GM12873 (cell line): ENCODE data around the gene ITFG2.

ENCODE experiments used
- CTCF ChIP-seq: IDR thresholded peaks from 2 replicates; pipeline ENCODE4 v1.5.1; 2012; ENCODE audit warnings: low read depth, mild to moderate bottlenecking, moderate library complexity, low read length, control low read depth; ENCODE audit not compliant: insufficient read depth; ENCODE audit errors: missing control alignments

Gene ITFG2

GRCh38 chr12:2812290-2813213 is at the start of gene ITFG2:
Gene ITFG2 (plus strand): TSS chr12:2812668. CDS start chr12:2812761, 93 bp downstream.
- peak; percentile 3 for TF ChIP-seq CTCF

GRCh38 chr12:2764398-2764797 is 48.1 kb upstream of the ITFG2 start:
- no peak for TF ChIP-seq CTCF

- TF ChIP-seq CTCF: no peak
Observed at GRCh38 chr12:2765052-2765451, 47.4 kb upstream of the ITFG2 start.

GRCh38 chr12:2765608-2766007 is 46.9 kb upstream of the ITFG2 start:
- TF ChIP-seq CTCF: no peak

GRCh38 chr12:2768224-2768961 is 44.1 kb upstream of the ITFG2 start:
- no peak for TF ChIP-seq CTCF

- no peak for TF ChIP-seq CTCF
Observed at GRCh38 chr12:2769866-2770533, 42.5 kb upstream of the ITFG2 start.

- no peak for TF ChIP-seq CTCF
Observed at GRCh38 chr12:2772370-2772769, 40.1 kb upstream of the ITFG2 start.
